GM12874 (cell line): ENCODE results near the gene SMARCC1.

Experiments used
- CTCF ChIP-seq: IDR thresholded peaks from 2 replicates; pipeline ENCODE4 v1.5.1; 2011; ENCODE audit warnings: low read depth, mild to moderate bottlenecking, control low read depth, low read length, moderate library complexity; ENCODE audit not compliant: insufficient read depth

SMARCC1 gene

DNA sequence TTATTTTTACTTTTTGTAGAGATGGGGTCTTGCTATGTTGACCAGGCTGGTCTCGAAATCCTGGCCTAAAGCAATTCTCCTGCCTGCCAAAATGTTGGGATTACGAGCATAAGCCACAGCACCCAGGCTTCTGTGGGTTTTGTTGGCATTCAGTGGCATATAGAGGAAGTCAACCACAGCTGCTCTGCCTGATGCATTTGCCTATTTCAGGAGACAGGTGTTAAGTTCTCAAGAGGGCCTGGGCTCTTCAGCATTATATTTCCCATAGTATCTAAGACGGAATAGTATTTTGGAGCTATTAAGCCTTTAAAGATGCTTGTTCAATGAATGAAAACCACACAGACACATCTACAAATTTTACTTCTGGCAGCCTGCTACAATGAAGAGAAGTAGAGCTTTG, 129.6 kb downstream of the SMARCC1 start:
- TF ChIP-seq CTCF = no peak

DNA sequence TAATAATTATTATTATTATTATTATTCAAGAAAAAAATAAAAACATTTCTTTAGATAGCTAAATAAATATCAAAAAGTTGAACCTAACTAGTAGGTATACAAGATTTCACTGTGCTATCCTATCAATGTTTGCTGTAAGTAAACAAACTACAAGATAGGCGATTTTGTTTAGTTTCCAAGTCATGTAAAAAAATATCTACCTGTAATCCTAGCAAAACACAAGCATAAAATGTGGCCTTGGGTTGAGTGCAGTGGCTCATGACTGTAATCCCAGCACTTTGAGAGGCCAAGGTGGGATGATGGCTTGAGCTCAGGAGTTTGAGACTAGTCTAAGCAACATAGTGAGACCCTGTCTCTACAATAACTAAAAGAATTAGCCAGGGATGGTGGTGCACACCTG, 131.4 kb downstream of the SMARCC1 start:
- TF ChIP-seq CTCF = no peak

GRCh38 chr3:47647550-47647949, 134.1 kb downstream of the SMARCC1 start:
- TF ChIP-seq CTCF = no peak

DNA sequence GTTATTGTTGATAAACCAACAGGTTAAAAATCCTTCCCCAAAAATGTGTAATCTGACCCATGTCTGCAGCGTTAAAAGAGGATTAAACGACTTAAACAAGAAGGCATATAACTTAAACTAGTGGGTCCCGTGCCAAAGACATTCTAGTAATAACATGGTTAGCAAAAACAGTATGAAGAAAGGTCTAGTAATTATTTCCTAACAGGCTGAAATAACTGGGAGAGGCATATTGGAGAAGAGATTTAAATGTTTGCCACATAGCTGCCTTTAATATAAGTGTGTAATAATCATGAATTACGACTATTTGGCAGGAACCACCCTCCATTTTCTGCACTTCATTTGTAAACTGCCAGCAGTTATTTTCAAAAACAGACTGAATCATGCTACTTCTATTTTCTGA, 135.3 kb downstream of the SMARCC1 start:
- no peak for TF ChIP-seq CTCF

- TF ChIP-seq CTCF = no peak
Measured at GRCh38 chr3:47645551-47645950, 136.1 kb downstream of the SMARCC1 start.

DNA sequence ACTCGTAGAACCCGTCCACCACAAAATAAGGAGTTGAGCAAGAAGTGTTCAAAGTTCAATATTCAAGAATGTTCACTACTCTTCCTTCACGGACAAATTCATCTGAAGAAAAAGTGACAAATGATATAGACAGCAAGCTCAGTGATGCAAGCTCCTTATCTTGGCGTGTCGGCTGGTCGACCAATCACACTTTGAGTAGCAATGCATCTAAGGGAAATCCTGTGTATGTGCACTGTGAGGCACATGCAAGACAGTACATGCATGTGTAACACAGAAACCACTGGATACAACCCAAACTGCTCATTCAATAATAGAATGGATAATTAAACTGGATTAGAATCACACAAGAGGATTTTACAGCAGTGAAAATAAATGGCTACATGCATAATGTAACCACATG, 138.6 kb downstream of the SMARCC1 start:
- TF ChIP-seq CTCF = no peak

DNA sequence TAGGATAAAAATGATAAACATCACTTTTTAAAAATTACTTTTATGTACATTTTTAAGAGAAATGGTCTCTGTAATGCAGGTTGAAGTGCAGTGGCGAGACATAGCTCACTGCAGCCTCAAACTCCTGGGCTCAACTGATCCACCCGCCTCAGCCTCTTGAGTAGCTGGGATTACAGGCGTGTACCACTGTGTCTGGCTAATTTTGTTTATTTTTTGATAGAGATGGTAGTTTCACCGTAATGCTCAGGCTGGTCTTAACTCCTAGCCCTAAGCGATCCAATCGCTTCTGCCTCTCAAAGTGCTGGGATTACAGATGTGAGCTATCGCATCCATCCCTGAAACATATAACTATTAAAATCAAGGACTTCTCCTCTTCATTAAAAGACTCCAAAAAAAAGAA, 140.0 kb downstream of the SMARCC1 start:
- no peak for TF ChIP-seq CTCF

- no peak for TF ChIP-seq CTCF
Measured at GRCh38 chr3:47636921-47637320, 144.8 kb downstream of the SMARCC1 start.
